HG02678 (cell line): ENCODE measurements around the gene TRIM32.

Experiments
- ATAC-seq: cut with Tn5 transposase; IDR thresholded peaks from one replicate; pipeline ENCODE4 v1.9.1; 2021; ENCODE audit warnings: mild to moderate bottlenecking, moderate library complexity; ENCODE audit not compliant: unreplicated experiment

Gene TRIM32

DNA sequence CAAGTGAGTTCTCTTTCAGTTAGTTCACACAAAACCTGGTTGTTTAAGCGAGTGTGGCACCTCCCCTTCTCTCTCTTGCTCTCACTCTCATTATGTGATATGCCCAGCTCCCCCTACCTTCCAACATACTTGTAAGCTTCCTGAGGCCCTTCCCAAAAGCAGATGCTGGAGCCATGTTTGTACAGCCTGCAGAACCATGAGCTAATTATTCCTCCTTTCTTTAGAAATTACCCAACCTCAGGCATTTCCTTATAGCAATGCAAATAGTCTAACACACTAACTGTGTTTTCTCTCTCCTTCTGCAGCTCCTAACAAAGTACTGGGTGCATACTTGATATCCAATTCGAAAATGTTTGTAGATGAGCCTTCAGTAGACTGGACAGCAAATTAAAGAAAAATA, 62.7 kb downstream of the TRIM32 start:
- ATAC-seq: no peak

DNA sequence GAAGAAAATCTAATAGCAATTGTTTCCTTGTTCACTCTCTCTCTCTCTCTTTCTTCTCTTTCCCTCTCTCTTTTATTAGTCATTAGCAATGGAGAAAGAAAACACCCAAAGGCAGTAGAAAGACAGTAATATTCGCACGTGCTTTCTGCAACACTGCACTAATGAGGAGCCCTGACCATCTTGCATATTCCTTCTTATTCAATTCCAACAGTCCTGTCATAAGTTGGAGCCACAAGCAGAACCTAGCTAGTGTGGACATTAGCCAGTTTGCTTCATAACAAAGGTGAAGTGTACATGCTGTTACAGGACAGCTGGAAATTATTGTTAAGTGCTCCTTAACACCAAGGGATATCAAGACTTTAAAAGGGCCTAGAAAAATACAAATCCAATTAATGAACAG, 63.4 kb downstream of the TRIM32 start:
- ATAC-seq: no peak
